Activated CD4-positive, alpha-beta T cell treated with anti-CD3 and anti-CD28 coated beads, Interleukin-2, amount 10 ng/mL, durations not matched to agents 7 days and 5 days (primary cell): ENCODE data around the gene WDR70. TPM values are rescaled to one million over a fixed set of nuclear protein-coding genes. Genes with fewer than 3 reads are reported as not detected.
"Not testable (repeated sequence)": the region's sequence is repeated elsewhere in the genome, so short reads cannot be mapped to it uniquely, and the experiment has no call there.

Experiments
- CTCF ChIA-PET: fragments of 350-600 bp; sonication (Branson Sonifier 250); formaldehyde crosslinking; loops from one replicate; lab custom pipeline; 2021; ENCODE audit warnings: antibody characterized with exemption; lab: Charles Lee
- POLR2A ChIA-PET: fragments of 350-600 bp; sonication (Branson Sonifier 250); formaldehyde crosslinking; loops from one replicate; lab custom pipeline; 2021; ENCODE audit warnings: antibody characterized with exemption; lab: Charles Lee
- DNase-seq: peaks from one replicate; pipeline ENCODE4 v3.0.0-alpha.2; 2020
- H3K27ac Mint-ChIP-seq: one replicate; pipeline ENCODE4 v1.8.0; 2021; ENCODE audit warnings: mild to moderate bottlenecking, moderate library complexity, mixed read lengths
- H3K27me3 Mint-ChIP-seq: one replicate; pipeline ENCODE4 v1.8.0; 2021; ENCODE audit warnings: mixed read lengths
- H3K36me3 Mint-ChIP-seq: one replicate; pipeline ENCODE4 v1.8.0; 2021; ENCODE audit warnings: low read depth, mixed read lengths
- H3K4me1 Mint-ChIP-seq: one replicate; pipeline ENCODE4 v1.8.0; 2021; ENCODE audit warnings: mixed read lengths
- H3K4me3 Mint-ChIP-seq: one replicate; pipeline ENCODE4 v1.8.0; 2021; ENCODE audit warnings: mild to moderate bottlenecking, moderate library complexity, mixed read lengths
- H3K9me3 Mint-ChIP-seq: one replicate; pipeline ENCODE4 v1.8.0; 2021; ENCODE audit warnings: mixed read lengths
- total RNA-seq, 2 experiments: library from RNA; stranded (reverse); gene quantifications; one replicate each; pipeline ENCODE4 v1.2.3, GENCODE V29; 2021

The WDR70 gene
- total RNA-seq, 2 experiments from 2014 or later: 31.8 to 38.3 TPM

DNA sequence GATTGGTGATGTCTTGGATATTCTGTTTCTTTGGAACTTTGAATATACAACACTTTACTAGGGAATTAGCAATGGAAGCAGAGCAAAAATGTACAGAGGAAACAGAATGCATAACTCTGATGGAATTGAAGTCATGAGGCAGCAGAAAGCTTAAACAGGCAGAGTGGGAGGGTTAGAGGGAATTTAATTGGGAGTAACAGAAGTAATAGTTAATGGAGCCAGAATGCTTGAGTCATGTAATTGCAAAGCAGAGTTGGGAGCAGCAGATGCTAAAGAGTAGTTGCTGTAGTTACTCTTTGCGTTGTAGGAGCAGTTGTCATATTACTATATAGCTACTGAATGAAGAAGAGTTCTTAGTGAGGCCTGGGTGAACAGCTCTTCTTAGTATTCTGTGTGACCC, 90.3 kb downstream of the WDR70 start:
- H3K9me3 Mint-ChIP-seq, H3K4me1 Mint-ChIP-seq, DNase-seq, H3K36me3 Mint-ChIP-seq, H3K27ac Mint-ChIP-seq, H3K4me3 Mint-ChIP-seq, POLR2A ChIA-PET, H3K27me3 Mint-ChIP-seq: not testable (repeated sequence)
- CTCF ChIA-PET: interaction anchor here (0.7 kb wide), 1 partner anchor 631 kb away, joined by 3 read pairs; no protein-coding TSS in a partner anchor

DNA sequence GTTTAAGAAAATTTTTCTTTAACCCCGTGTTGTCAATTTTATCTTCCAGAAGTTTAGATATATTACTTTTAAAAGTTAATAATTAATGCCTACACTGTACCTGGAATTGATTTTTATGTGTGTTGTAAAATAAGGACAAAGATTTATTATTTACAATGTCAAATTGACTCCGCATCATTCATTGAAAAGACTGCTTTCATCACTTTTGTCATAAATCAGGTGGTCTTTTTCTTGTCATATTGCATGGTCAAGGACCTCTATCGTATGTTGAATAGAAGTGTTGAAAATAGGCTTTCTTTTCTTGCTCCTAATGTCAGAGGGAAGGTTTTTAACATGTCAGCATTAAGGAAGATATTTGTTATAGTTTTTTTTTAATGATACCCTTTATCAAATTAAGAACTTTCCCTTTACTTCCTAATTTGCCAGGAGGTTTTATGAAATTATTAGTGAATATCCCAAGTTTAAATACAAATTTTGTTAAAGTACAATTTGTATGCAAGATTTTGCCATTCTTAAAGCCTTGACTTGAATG, 92.6 kb downstream of the WDR70 start:
- CTCF ChIA-PET: no interaction called here
- Mint-ChIP-seq H3K4me1 (no peaks in the 10 kb centered on the region), H3K27ac (no peak overlapping the region), H3K9me3 (no peaks in the 10 kb centered on the region), H3K36me3 (peaks cover 9% of the 10 kb centered on the region), H3K27me3 (no peaks in the 10 kb centered on the region), H3K4me3 (no peak overlapping the region)
- no peak for DNase-seq
- POLR2A ChIA-PET: no interaction called here

DNA sequence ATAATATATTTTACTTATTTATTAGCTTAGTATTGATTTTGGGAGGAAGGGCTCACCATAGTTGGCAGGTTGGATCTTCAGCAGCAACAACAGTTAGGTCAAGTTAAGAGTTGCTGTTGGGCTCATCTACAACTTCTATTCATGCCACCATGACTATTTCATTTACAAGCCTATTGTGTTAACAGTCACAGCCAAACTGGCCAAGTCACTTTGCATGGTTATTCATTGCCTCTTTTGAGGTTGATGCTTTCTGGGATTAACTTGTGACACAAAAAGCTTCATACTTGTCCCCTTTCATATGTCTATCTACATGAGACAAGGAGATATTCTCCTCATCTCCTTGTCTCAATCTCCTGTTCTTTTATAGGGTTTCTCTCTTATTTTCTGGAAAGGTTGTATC, 98.3 kb downstream of the WDR70 start:
- Mint-ChIP-seq H3K27me3 (no peaks in the 10 kb centered on the region), H3K4me3 (no peak overlapping the region), H3K4me1 (no peaks in the 10 kb centered on the region), H3K36me3 (peaks cover 50% of the 10 kb centered on the region), H3K27ac (no peak overlapping the region), H3K9me3 (peaks cover 20% of the 10 kb centered on the region)
- ChIA-PET CTCF (no interaction called here), POLR2A (no interaction called here)
- DNase-seq: no peak

DNA sequence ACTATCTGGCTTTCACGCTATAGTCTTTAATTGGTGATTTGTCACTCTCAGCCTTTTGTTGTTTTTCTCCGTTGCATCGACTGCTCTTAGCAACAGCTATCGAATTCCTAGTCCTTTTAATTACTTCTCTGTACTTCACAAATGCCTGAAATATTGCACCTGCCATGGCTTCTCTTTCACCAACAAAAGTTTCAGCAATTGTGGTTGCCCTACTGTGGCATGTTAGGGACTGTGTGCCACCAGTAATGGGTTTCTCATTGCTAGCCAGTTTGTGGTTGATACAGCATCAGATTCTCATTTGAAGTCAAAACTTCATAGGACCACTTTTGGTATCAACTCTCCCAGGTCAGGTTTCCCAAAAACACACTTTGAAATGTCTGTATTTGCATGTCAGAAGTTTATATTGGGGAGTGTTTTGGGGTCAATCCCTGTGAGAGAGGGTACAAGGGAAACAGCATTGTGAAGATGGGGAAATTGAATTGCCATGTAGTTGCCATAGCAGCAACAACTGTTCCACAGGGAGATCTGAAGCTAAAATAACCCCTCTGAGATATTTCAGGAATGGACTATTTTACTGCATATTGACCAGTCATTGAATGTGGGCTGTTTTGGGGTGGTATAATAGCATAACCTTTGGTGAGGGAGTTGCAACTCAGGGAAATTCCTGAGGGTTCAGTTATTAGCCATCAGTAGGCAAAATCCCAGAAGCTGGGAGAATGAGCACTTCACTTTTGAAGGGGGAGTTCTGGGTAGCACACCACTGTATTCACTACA, 99.2 kb downstream of the WDR70 start:
- Mint-ChIP-seq H3K27ac (no peak overlapping the region), H3K4me3 (no peak overlapping the region)
- CTCF ChIA-PET: no interaction called here

GRCh38 chr5:37481395-37481794, 102.3 kb downstream of the WDR70 start:
- H3K4me3 Mint-ChIP-seq, H3K4me1 Mint-ChIP-seq, DNase-seq, POLR2A ChIA-PET, H3K27me3 Mint-ChIP-seq, H3K27ac Mint-ChIP-seq, CTCF ChIA-PET: not testable (repeated sequence)
- Mint-ChIP-seq H3K36me3 (peaks cover 58% of the 10 kb centered on the region), H3K9me3 (peaks cover 27% of the 10 kb centered on the region)

More for the DNA sequence above, 99.2 kb downstream of the WDR70 start:
- Mint-ChIP-seq H3K36me3 (peaks cover 55% of the 10 kb centered on the region), H3K9me3 (peaks cover 24% of the 10 kb centered on the region), H3K27me3 (no peaks in the 10 kb centered on the region), H3K4me1 (no peaks in the 10 kb centered on the region)
- DNase-seq: no peak
- POLR2A ChIA-PET: no interaction called here

- Mint-ChIP-seq H3K4me3 (no peak overlapping the region), H3K36me3 (peaks cover 23% of the 10 kb centered on the region), H3K4me1 (peaks cover 16% of the 10 kb centered on the region), H3K9me3 (peaks cover 15% of the 10 kb centered on the region), H3K27ac (no peak overlapping the region), H3K27me3 (no peaks in the 10 kb centered on the region)
- POLR2A ChIA-PET: no interaction called here
- no peak for DNase-seq
- CTCF ChIA-PET: no interaction called here
Observed at GRCh38 chr5:37490120-37490810, 111.1 kb downstream of the WDR70 start.

DNA sequence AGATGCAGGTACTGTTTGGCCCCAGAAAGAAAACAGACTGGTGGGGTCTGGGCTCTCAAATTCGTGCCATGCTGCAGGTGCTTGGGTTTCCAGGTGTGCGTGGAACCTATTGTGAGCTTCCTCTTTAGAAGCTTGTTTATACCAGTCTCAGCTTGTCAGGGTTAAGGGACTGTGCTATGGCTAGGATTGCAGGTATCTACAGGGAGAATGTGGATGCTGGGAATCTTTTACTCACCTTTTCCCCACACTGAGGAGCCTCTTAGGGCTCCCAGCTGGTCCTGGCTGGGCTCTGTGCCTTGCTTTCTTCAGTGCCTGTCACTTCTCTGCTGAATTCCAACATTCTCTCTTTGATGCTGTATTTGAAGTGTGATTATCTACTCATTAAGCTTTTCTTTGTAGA, 111.8 kb downstream of the WDR70 start:
- CTCF ChIA-PET: no interaction called here

DNA sequence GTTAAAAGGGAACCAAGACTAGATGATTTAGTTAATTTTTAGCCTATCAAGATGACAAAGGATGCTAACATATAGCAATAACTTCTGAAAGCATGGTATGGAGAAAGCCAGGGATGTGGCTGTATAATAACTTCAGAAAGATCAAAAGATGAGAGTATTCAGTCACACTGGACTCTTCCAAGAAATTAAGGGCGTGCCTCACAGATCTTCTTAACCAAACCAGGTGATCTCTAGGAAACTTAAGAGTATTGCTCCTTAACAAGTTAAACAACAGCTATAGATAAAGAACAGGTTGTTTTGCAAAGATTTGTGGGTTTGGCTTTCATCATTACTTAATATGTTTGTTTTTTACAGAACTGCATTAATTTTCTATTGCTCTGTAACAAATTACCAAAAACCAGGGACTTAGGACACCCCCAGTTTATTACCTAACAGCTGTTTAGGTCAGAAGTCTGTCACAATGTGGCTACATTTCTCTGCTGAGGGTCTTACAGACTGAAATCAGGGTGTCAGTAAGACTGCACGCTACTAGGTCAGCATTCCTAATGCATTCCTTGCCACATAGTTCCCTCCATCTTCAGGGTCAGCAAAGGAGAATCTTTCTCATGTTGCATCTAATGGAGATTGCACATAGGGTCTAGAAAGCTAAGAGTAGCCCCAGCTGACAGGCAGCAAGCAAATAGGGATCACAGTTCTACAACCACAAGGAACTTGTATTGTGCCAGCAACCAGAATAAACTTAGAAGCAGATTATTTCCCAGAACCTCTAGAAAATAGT, 113.8 kb downstream of the WDR70 start:
- peaks cover 24% of the 10 kb centered on the region for H3K36me3 Mint-ChIP-seq
- H3K27me3 Mint-ChIP-seq: no peaks in the 10 kb centered on the region
- H3K27ac Mint-ChIP-seq: no peak overlapping the region
- DNase-seq: no peak
- POLR2A ChIA-PET: no interaction called here
- H3K4me3 Mint-ChIP-seq: no peak overlapping the region
- CTCF ChIA-PET: no interaction called here
- H3K4me1 Mint-ChIP-seq: peaks cover 16% of the 10 kb centered on the region
- H3K9me3 Mint-ChIP-seq: peaks cover 10% of the 10 kb centered on the region

More for the DNA sequence above, 111.8 kb downstream of the WDR70 start:
- H3K36me3 Mint-ChIP-seq: peaks cover 25% of the 10 kb centered on the region
- no peak for DNase-seq
- H3K27me3 Mint-ChIP-seq: no peaks in the 10 kb centered on the region
- H3K4me1 Mint-ChIP-seq: peaks cover 16% of the 10 kb centered on the region
- H3K27ac Mint-ChIP-seq: no peak overlapping the region
- no peak overlapping the region for H3K4me3 Mint-ChIP-seq
- POLR2A ChIA-PET: no interaction called here
- peaks cover 15% of the 10 kb centered on the region for H3K9me3 Mint-ChIP-seq

DNA sequence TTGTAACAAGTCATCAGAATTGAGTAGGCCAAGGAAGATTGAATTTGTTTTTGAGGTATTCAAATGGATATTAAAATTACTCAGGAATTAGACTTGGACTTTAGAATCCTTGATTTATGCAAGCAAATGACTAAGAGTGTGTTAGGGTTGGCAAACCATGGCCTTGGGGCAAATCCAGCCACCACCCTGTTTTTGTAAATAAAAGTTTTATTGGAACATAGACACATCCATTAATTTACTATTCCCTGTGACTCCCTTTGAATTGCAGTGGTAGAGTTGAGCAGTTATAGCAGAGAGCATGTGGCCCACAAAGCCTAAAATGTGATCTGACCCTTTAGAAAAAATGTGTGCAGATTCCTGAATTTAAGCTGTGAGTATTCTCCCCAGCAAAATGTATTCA, 115.6 kb downstream of the WDR70 start:
- Mint-ChIP-seq H3K27ac (no peak overlapping the region), H3K4me1 (peaks cover 16% of the 10 kb centered on the region), H3K4me3 (no peak overlapping the region), H3K36me3 (peaks cover 20% of the 10 kb centered on the region), H3K27me3 (no peaks in the 10 kb centered on the region), H3K9me3 (no peaks in the 10 kb centered on the region)
- CTCF ChIA-PET: no interaction called here
- no peak for DNase-seq
- POLR2A ChIA-PET: no interaction called here

- H3K9me3 Mint-ChIP-seq: no peaks in the 10 kb centered on the region
- H3K4me3 Mint-ChIP-seq: no peak overlapping the region
- no peak for DNase-seq
- H3K27me3 Mint-ChIP-seq: no peaks in the 10 kb centered on the region
- ChIA-PET POLR2A (no interaction called here), CTCF (no interaction called here)
- H3K4me1 Mint-ChIP-seq: peaks cover 16% of the 10 kb centered on the region
- H3K36me3 Mint-ChIP-seq: peaks cover 23% of the 10 kb centered on the region
- no peak overlapping the region for H3K27ac Mint-ChIP-seq
Observed at GRCh38 chr5:37495210-37495609, 116.1 kb downstream of the WDR70 start.

DNA sequence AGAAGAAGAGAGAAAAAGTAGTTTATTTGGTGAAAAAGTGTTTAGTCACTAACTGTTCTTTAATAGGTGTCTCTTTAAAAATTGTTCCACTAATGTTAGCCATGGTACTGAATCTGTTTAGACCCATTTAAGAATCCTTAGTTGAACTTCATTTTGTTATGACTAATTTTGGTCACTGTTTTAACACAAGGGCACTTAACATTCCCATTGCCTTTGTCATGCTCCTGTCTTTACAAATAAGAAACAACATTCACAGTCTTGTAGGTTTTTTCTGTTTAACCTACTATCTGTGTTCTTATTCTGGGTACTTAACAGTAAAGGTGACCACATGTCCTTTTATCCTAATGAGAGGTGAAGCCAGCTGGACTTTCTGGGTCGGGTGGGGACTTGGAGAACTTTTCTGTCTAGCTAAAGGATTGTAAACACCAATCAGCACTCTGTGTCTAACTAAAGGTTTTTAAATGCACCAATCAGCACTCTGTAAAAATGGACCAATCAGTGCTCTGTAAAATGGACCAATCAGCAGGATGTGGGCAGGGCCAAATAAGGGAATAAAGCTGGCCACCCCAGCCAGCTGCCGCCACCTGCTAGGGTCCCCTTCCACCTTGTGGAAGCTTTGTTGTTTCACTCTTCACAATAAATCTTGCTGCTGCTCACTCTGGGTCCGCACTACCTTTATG, 116.7 kb downstream of the WDR70 start:
- H3K27ac Mint-ChIP-seq: no peak overlapping the region
- H3K36me3 Mint-ChIP-seq: peaks cover 26% of the 10 kb centered on the region
- no peaks in the 10 kb centered on the region for H3K9me3 Mint-ChIP-seq
- ChIA-PET CTCF (no interaction called here), POLR2A (no interaction called here)
- no peaks in the 10 kb centered on the region for H3K27me3 Mint-ChIP-seq
- peaks cover 16% of the 10 kb centered on the region for H3K4me1 Mint-ChIP-seq
- no peak overlapping the region for H3K4me3 Mint-ChIP-seq
- DNase-seq: no peak

- ChIA-PET CTCF (no interaction called here), POLR2A (no interaction called here)
Observed at GRCh38 chr5:37496902-37497445, 117.9 kb downstream of the WDR70 start.

More at GRCh38 chr5:37496902-37497445, 117.9 kb downstream of the WDR70 start:
- Mint-ChIP-seq H3K36me3 (peaks cover 30% of the 10 kb centered on the region), H3K4me3 (no peak overlapping the region), H3K27me3 (no peaks in the 10 kb centered on the region), H3K9me3 (no peaks in the 10 kb centered on the region), H3K27ac (no peak overlapping the region), H3K4me1 (peaks cover 15% of the 10 kb centered on the region)
- no peak for DNase-seq
